K562 (cell line): ENCODE results near the gene SYCP2. TPM values are rescaled to one million over a fixed set of nuclear protein-coding genes. Genes with fewer than 3 reads are reported as not detected.
A peak's percentile ranks its signal among the peaks of the same experiment; 100 is the strongest.

Experiments
- ATAC-seq: fragments of 200-7000 bp; cut with Tn5 transposase; 3 replicates; pipeline ENCODE4 v1.9.1; 2020; ENCODE audit warnings: moderate library complexity
- BruUV-seq: library from RNA; stranded (reverse); fragments of 400-500 nt; replicated peaks from 2 replicates; lab custom pipeline; 2021; lab: Mats Ljungman, UMichigan
- CTCF ChIA-PET: fragments of 300-600 bp; formaldehyde crosslinking; extraction: SDS; loops from one replicate; lab custom pipeline; 2021; ENCODE audit warnings: low intra/inter-chr PET ratio; lab: Yijun Ruan, JAX
- POLR2A ChIA-PET: fragments of 300-600, 350-650 bp; sonication (Branson Sonifier 250); formaldehyde crosslinking; extraction: SDS; loops from one replicate; lab custom pipeline; 2021; ENCODE audit warnings: antibody characterized with exemption, inconsistent platforms; lab: Yijun Ruan, JAX
- DNase-seq, 4 experiments: peaks; one replicate each; pipeline versions ENCODE4 v3.0.0 to v3.0.0-alpha.2; 2011 to 2018; ENCODE audit warnings: low spot score in 3 of 4, mixed read lengths in 3 of 4; ENCODE audit errors: extremely low read depth in 1 of 4
- FAIRE-seq: peaks from 2 replicates; lab custom pipeline; 2011; peaks lifted over from hg19 to GRCh38; lab: Jason Lieb, UNC
- H2AFZ ChIP-seq: 2 replicates; pipeline ENCODE4 v1.6.0; 2011; ENCODE audit warnings: low read depth, low read length, control low read depth, inconsistent platforms
- H3K27ac ChIP-seq: fragments of 200-600 bp; 3 replicates; pipeline ENCODE4 v1.8.0; 2011; ENCODE audit warnings: low read depth, mild to moderate bottlenecking, control low read depth, inconsistent platforms, low read length, moderate library complexity, mixed read lengths; ENCODE audit errors: extremely low read depth
- H3K27me3 ChIP-seq, 2 experiments: fragments of 300-600 bp in 1 of 2; 2 replicates in 1 of 2; 3 replicates in 1 of 2; pipeline versions ENCODE4 v1.6.0 to v1.8.0; 2011; ENCODE audit warnings: inconsistent platforms in 2 of 2, low read length in 2 of 2, mild to moderate bottlenecking in 1 of 2, mixed read lengths in 1 of 2, moderate library complexity in 1 of 2; ENCODE audit not compliant: control insufficient read depth in 2 of 2, insufficient read depth in 2 of 2
- H3K36me3 ChIP-seq: fragments of 300-600 bp; 3 replicates; pipeline ENCODE4 v1.8.0; 2011; ENCODE audit warnings: mild to moderate bottlenecking, low read length, inconsistent platforms; ENCODE audit not compliant: control insufficient read depth, insufficient read depth
- H3K4me1 ChIP-seq, 2 experiments: fragments of 200-600 bp in 1 of 2; replicated peaks in 1 of 2; 2 replicates in 1 of 2; 3 replicates in 1 of 2; pipeline versions ENCODE4 v1.5.1 to v1.8.0; 2011; ENCODE audit warnings: inconsistent platforms in 2 of 2, low read length in 2 of 2, mild to moderate bottlenecking in 1 of 2, mixed read lengths in 1 of 2, moderate library complexity in 1 of 2; ENCODE audit not compliant: control insufficient read depth in 2 of 2, insufficient read depth in 2 of 2
- H3K4me2 ChIP-seq: 2 replicates; pipeline ENCODE4 v1.6.1; 2011; ENCODE audit warnings: low read length, control low read depth, inconsistent platforms, mixed read lengths; ENCODE audit not compliant: insufficient read depth
- H3K4me3 ChIP-seq: fragments of 200-600 bp; sonication (generic), shearing (Covaris generic); 2 replicates; pipeline ENCODE4 v1.5.1; 2016; ENCODE audit warnings: control low read depth, inconsistent platforms
- H3K79me2 ChIP-seq: fragments of 200-600 bp; 3 replicates; pipeline ENCODE4 v1.8.0; 2011; ENCODE audit warnings: low read length, inconsistent platforms; ENCODE audit not compliant: control insufficient read depth, insufficient read depth
- H3K9ac ChIP-seq, 2 experiments: 2 replicates each; pipeline versions ENCODE4 v1.6.0 to v1.6.1; 2011; ENCODE audit warnings: low read depth in 2 of 2, low read length in 2 of 2, control low read depth in 1 of 2, inconsistent platforms in 1 of 2, mild to moderate bottlenecking in 1 of 2, mixed read lengths in 1 of 2; ENCODE audit not compliant: insufficient read depth in 1 of 2
- H3K9me1 ChIP-seq: one replicate; pipeline ENCODE4 v1.6.0; 2011; ENCODE audit warnings: inconsistent platforms, mild to moderate bottlenecking, low read length, moderate library complexity; ENCODE audit not compliant: control insufficient read depth, insufficient read depth
- H3K9me3 ChIP-seq: replicated peaks from 2 replicates; pipeline ENCODE4 v1.5.1; 2011; ENCODE audit warnings: low read depth, low read length, inconsistent platforms; ENCODE audit not compliant: control insufficient read depth, insufficient read depth
- H4K20me1 ChIP-seq: replicated peaks from 2 replicates; pipeline ENCODE4 v1.6.1; 2011; ENCODE audit warnings: low read length, inconsistent platforms, mixed read lengths; ENCODE audit not compliant: control insufficient read depth, insufficient read depth
- C11orf30 ChIP-seq: fragments of 450-650 bp; IDR thresholded peaks from 2 replicates; pipeline ENCODE4 v1.6.1; 2016; ENCODE audit warnings: low read depth, mild to moderate bottlenecking
- CTCFL ChIP-seq: IDR thresholded peaks from 2 replicates; pipeline ENCODE4 v1.6.1; 2011; ENCODE audit warnings: borderline replicate concordance, low read depth, mild to moderate bottlenecking, moderate library complexity, low read length; ENCODE audit not compliant: insufficient read depth, poor library complexity, severe bottlenecking
- HMG20B ChIP-seq: fragments of 250-450 bp; sonication (Bioruptor Pico); IDR thresholded peaks from 2 replicates; pipeline ENCODE4 v1.5.0; 2021; ENCODE audit warnings: mild to moderate bottlenecking
- HMGN3 ChIP-seq: IDR thresholded peaks from 2 replicates; pipeline ENCODE4 v1.6.1; 2011; ENCODE audit warnings: borderline replicate concordance, low read depth, mild to moderate bottlenecking, mixed read lengths, low read length; ENCODE audit not compliant: insufficient read length; ENCODE audit errors: extremely low read depth
- LARP7 ChIP-seq: fragments of 450-650 bp; IDR thresholded peaks from 2 replicates; pipeline ENCODE4 v1.6.1; 2016
- MCM3 ChIP-seq: fragments of 450-650 bp; IDR thresholded peaks from 2 replicates; pipeline ENCODE4 v1.6.1; 2016
- NBN ChIP-seq: fragments of 450-650 bp; IDR thresholded peaks from 2 replicates; pipeline ENCODE4 v1.6.1; 2016; ENCODE audit warnings: low read depth, mild to moderate bottlenecking
- POLR2AphosphoS5 ChIP-seq: IDR thresholded peaks from 2 replicates; pipeline ENCODE4 v1.6.1; 2011; ENCODE audit warnings: mild to moderate bottlenecking, low read depth, low read length, moderate library complexity; ENCODE audit not compliant: control insufficient read depth, insufficient read depth
- SMARCC2 ChIP-seq: fragments of 450-650 bp; IDR thresholded peaks from 2 replicates; pipeline ENCODE4 v1.6.1; 2017; ENCODE audit warnings: antibody characterized with exemption, moderate library complexity, mild to moderate bottlenecking, low read depth
- SNIP1 ChIP-seq: fragments of 450-650 bp; IDR thresholded peaks from 2 replicates; pipeline ENCODE4 v1.7.1; 2017; ENCODE audit warnings: low read depth, mild to moderate bottlenecking
- ZNF165 ChIP-seq: fragments of 250-450 bp; sonication (Bioruptor Pico); IDR thresholded peaks from 2 replicates; pipeline ENCODE4 v1.4.0; 2020; ENCODE audit warnings: borderline replicate concordance
- ZNF217 ChIP-seq: sonication (generic); formaldehyde crosslinking; IDR thresholded peaks from 2 replicates; pipeline ENCODE4 v1.8.0; 2022; ENCODE audit warnings: mild to moderate bottlenecking, missing genetic modification reagents
- ZNF263 ChIP-seq: sonication (generic); formaldehyde crosslinking; IDR thresholded peaks from 2 replicates; pipeline ENCODE4 v1.8.0; 2022; ENCODE audit warnings: mild to moderate bottlenecking, missing genetic modification reagents, borderline replicate concordance
- ZNF316 ChIP-seq: fragments of 450-650 bp; IDR thresholded peaks from 2 replicates; pipeline ENCODE4 v1.6.1; 2016
- ZNF395 ChIP-seq: fragments of 200-800 bp; sonication (Bioruptor generic); IDR thresholded peaks from 2 replicates; pipeline ENCODE4 v1.6.1; 2017; ENCODE audit warnings: missing genetic modification characterization, missing compliant biosample characterization
- WGBS: fragments of 100-300 bp; shearing (Covaris generic); methylation state at CpG from one replicate; pipeline ENCODE4 v1.1.6; 2016; ENCODE audit warnings: low coverage, mixed read lengths; ENCODE audit not compliant: insufficient coverage; ENCODE audit errors: missing lambda C conversion rate; 5-methylcytosine and 5-hydroxymethylcytosine counted together
- in situ Hi-C: fragments of 300-500 bp; cut with MboI; formaldehyde crosslinking; loops from 4 replicates; pipeline ENCODE4 v1.15.0; 2018; ENCODE audit warnings: inconsistent platforms, mixed read lengths
- intact Hi-C: fragments of 100-400 bp; cut with micrococcal nuclease; formaldehyde crosslinking; loops from 2 replicates; pipeline ENCODE4 v1.14.2; 2022
- polyA plus RNA-seq, 8 experiments: library from polyadenylated mRNA; depleted of rRNA in 4 of 8; stranded (reverse) in 5 of 8; unstranded in 3 of 8; fragments of >200 nt; fragmentation: Nextera tagmentation in 2 of 8; fragmentation: Illumina TruSeq in 1 of 8; extraction: Ambion mirVana in 2 of 8; extraction: Trizol in 1 of 8; gene quantifications; 2 replicates each; pipeline versions ENCODE4 v1.2.1 to v1.2.3, GENCODE V29; 2011 to 2014; ENCODE audit warnings: inconsistent platforms in 1 of 8, missing spikeins in 1 of 8
- total RNA-seq, 7 experiments: library from RNA; depleted of rRNA in 6 of 7; stranded (reverse); fragments of >200 nt in 6 of 7; fragmentation: Illumina TruSeq in 2 of 7; extraction: Trizol in 2 of 7; gene quantifications; 2 replicates each; pipeline versions ENCODE4 v1.2.1 to v1.2.3, GENCODE V29; 2011 to 2021; ENCODE audit warnings: low replicate concordance in 1 of 7

Gene SYCP2
- total and polyA plus RNA-seq, 9 of the 15 experiments (the other 6 are each of a cell fraction or from before 2014, with no cell fraction given), result 0.24 to 1.6 (median 0.67) TPM

- H2AFZ ChIP-seq, result no peak overlapping the region
- H3K4me2 ChIP-seq, result no peak overlapping the region
- no peaks in the 10 kb centered on the region for H3K79me2 ChIP-seq
- no peaks in the 10 kb centered on the region for H3K9me3 ChIP-seq
- ChIA-PET POLR2A (no interaction called here), CTCF (no interaction called here)
- no peak for FAIRE-seq
- ATAC-seq, result no peak
- H3K4me1 ChIP-seq, result no peaks in the 10 kb centered on the region
- no peak for TF ChIP-seq SMARCC2
- peak; percentile 31; the same call in 1 of the 2 replicates for TF ChIP-seq C11orf30
- no peak for TF ChIP-seq ZNF395 (CRISPR knock-in tag)
- TF ChIP-seq NBN, result no peak
- peak; percentile 39; the same call in 1 of the 2 replicates for TF ChIP-seq ZNF316
- H3K4me3 ChIP-seq, result no peak overlapping the region
- no peak for DNase-seq
- WGBS, result 4% methylated on average over 5 of the region's 5 CpGs
- in situ Hi-C loops, result no loop called here
- no TSS peak for BruUV-seq
- H4K20me1 ChIP-seq, result no peaks in the 10 kb centered on the region
- H3K27me3 ChIP-seq, result no peaks in the 10 kb centered on the region
- intact Hi-C loops, result no loop called here
- H3K27ac ChIP-seq, result no peak overlapping the region
- no peaks in the 10 kb centered on the region for H3K9me1 ChIP-seq
- H3K36me3 ChIP-seq, result no peaks in the 10 kb centered on the region
- no peak overlapping the region for H3K9ac ChIP-seq
Observed at GRCh38 chr20:59858425-59858824, 75.0 kb downstream of the SYCP2 start.

- no peak overlapping the region for H3K4me3 ChIP-seq
- H2AFZ ChIP-seq, result no peak overlapping the region
- no peak for ATAC-seq
- H3K27me3 ChIP-seq, result no peaks in the 10 kb centered on the region
- no peak overlapping the region for H3K9ac ChIP-seq
- CTCF ChIA-PET, result no interaction called here
- no peak for DNase-seq
- H3K4me2 ChIP-seq, result no peak overlapping the region
- POLR2A ChIA-PET, result no interaction called here
- H3K4me1 ChIP-seq, result no peaks in the 10 kb centered on the region
- intact Hi-C loops, result no loop called here
- WGBS, result 0% methylated on average over 2 of the region's 2 CpGs
- H3K79me2 ChIP-seq, result no peaks in the 10 kb centered on the region
- no peaks in the 10 kb centered on the region for H3K9me1 ChIP-seq
- FAIRE-seq, result no peak
- no peak overlapping the region for H3K27ac ChIP-seq
- no peaks in the 10 kb centered on the region for H4K20me1 ChIP-seq
- no TSS peak for BruUV-seq
- H3K36me3 ChIP-seq, result no peaks in the 10 kb centered on the region
- no peaks in the 10 kb centered on the region for H3K9me3 ChIP-seq
- in situ Hi-C loops, result no loop called here
- TF ChIP-seq LARP7, result no peak
- TF ChIP-seq SNIP1, result no peak
- TF ChIP-seq CTCFL, result no peak
- TF ChIP-seq POLR2AphosphoS5, result no peak
- no peak for TF ChIP-seq HMGN3
- no peak for TF ChIP-seq NBN
- TF ChIP-seq MCM3, result no peak
- no peak for TF ChIP-seq ZNF263 (CRISPR knock-in tag)
- no peak for TF ChIP-seq ZNF217 (CRISPR knock-in tag)
- TF ChIP-seq HMG20B (CRISPR knock-in tag), result no peak
- TF ChIP-seq ZNF165 (CRISPR knock-in tag), result no peak
Observed at GRCh38 chr20:59857966-59858365, 75.5 kb downstream of the SYCP2 start.
